Activated CD8-positive, alpha-beta memory T cell treated with anti-CD3 and anti-CD28 coated beads for 36 hours (primary cell): ENCODE results near the gene JMJD1C. TPM values are rescaled to one million over a fixed set of nuclear protein-coding genes. Genes with fewer than 3 reads are reported as not detected.
"Not testable (repeated sequence)": the region's sequence is repeated elsewhere in the genome, so short reads cannot be mapped to it uniquely, and the experiment has no call there.

ENCODE experiments used
- CTCF ChIA-PET: fragments of 350-600 bp; sonication (Branson Sonifier 250); formaldehyde crosslinking; loops from one replicate; lab custom pipeline; 2021; ENCODE audit warnings: antibody characterized with exemption; lab: Charles Lee
- POLR2A ChIA-PET: fragments of 350-600 bp; sonication (Branson Sonifier 250); formaldehyde crosslinking; loops from one replicate; lab custom pipeline; 2021; ENCODE audit warnings: antibody characterized with exemption; lab: Charles Lee
- total RNA-seq, 2 experiments: library from RNA; stranded (reverse); gene quantifications; one replicate each; pipeline ENCODE4 v1.2.3, GENCODE V29; 2021

JMJD1C gene
- total RNA-seq, 2 experiments from 2014 or later = 41.1 to 43.2 TPM

- ChIA-PET CTCF (interaction anchor here (0.6 to 0.7 kb wide), 2 partner anchors 11 to 396 kb away, joined by 3 read pairs; no protein-coding TSS in a partner anchor), POLR2A (no interaction called here)
Observed at GRCh38 chr10:63323701-63324494, 141.9 kb downstream of the JMJD1C start.

- ChIA-PET CTCF (no interaction called here), POLR2A (no interaction called here)
Observed at GRCh38 chr10:63320683-63321082, 145.1 kb downstream of the JMJD1C start.

GRCh38 chr10:63319231-63319630, 146.5 kb downstream of the JMJD1C start:
- POLR2A ChIA-PET = interaction anchor here (0.6 kb wide), 1 partner anchor 543 kb away, joined by 3 read pairs; no protein-coding TSS in a partner anchor
- CTCF ChIA-PET = no interaction called here

- ChIA-PET POLR2A (no interaction called here), CTCF (no interaction called here)
Observed at GRCh38 chr10:63318491-63318890, 147.3 kb downstream of the JMJD1C start.

DNA sequence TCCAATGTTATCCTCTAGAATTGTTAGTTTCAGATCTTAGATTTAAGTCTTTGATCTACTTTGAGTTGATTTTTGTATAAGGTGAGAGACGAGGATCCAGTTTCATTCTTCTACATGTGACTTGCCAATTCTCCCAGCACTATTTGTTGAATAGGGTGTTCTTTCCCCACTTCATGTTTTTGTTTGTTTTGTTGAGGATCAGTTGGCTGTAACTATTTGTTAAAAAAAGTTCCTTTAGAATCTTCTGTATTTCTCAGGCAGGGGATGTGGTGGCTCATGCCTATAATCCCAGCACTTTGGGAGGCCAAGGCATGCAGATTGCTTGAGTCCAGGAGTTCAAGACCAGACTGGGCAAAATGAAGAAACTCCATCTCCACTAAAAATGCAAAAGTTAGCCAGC, 151.8 kb downstream of the JMJD1C start:
- CTCF ChIA-PET = no interaction called here
- POLR2A ChIA-PET = no interaction called here

DNA sequence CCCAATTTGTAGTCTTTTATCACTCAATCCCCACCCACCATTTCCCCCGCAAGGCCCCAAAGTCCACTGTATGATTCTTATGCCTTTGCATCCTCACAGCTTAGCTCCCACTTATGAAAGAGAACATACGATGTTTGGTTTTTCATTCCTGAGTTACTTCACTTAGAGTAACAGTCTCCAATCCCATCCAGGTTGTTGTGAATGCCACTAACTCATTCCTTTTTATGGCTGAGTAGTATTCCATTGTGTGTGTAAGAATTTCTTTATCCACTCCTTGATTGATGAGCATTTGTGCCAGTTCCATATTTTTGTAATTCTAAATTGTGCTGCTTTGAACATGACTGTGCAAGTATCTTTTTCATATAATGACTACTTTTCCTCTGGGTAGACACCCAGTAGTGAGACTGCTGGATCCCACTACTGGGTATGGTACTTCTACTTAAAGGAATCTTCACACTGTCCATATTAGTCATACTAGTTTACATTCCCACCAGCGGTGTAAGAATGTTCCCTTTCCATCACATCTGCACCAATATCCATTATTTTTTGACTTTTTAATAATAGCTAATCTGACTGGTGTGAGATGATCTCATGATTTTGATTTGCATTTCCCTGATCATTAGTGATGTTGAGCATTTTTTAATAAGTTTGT, 152.6 kb downstream of the JMJD1C start:
- ChIA-PET POLR2A (no interaction called here), CTCF (no interaction called here)

GRCh38 chr10:63308628-63309027, 157.1 kb downstream of the JMJD1C start:
- ChIA-PET CTCF (no interaction called here), POLR2A (no interaction called here)

DNA sequence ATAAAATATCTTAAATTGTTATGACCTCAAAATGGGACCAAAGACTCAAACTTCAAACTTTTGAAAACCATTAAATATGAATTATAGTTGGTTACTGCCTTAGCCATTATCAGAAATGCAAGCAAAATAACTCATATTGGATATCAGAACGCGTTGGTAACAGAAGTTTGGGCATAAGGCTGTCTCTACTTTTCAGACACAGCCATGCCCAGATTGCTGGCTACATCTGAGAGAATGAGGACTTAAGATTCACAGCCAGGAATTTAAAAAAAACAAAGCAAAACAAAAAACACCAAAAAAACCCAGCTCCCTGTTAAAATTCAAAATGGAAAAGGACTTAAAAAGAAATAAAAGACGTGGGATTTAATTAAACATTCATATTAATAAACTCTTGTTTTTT, 161.6 kb downstream of the JMJD1C start:
- CTCF ChIA-PET = no interaction called here
- POLR2A ChIA-PET = no interaction called here

DNA sequence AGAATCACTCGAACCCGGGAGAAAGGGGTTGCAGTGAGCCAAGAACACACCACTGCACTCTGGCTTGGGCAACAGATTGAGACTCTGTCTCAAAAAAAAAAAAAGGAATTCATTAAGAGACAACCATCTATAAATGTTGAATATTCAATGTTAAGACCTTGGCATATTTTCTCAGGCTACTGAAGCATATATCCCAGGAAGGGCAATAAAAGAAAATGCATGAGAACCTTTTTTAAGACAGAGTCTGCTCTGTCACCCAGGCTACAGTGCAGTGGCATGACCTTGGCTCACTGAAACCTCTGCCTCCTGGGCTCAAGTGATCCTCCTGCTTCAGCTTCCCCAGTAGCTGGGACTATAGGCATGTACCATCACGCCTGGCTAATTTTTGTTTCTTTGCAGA, 165.0 kb downstream of the JMJD1C start:
- ChIA-PET POLR2A (no interaction called here), CTCF (interaction anchor here (1.1 kb wide), 1 partner anchor 9 kb away, joined by 3 read pairs; no protein-coding TSS in a partner anchor)

- CTCF ChIA-PET = no interaction called here
- POLR2A ChIA-PET = no interaction called here
Observed at GRCh38 chr10:63297941-63298340, 167.8 kb downstream of the JMJD1C start.

DNA sequence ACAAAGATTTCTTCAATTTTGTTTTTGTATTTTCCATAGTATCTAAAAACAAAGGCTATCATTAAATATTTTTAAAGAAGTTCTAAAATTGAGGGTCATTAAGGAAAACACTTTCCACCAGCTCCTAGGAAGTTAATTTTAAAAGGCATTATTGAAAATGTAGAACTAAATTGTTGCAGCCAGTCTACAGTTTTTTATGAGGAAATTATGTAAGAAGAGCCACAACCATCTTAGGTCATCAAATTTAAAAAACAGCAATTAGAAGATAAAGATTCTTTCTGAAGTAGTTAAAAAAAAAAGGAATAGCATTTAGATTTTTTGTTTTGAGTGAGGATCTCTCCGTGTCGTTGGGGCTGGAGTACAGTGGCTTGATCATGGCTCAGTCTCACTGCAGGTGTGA, 171.0 kb downstream of the JMJD1C start:
- ChIA-PET CTCF (no interaction called here), POLR2A (no interaction called here)

DNA sequence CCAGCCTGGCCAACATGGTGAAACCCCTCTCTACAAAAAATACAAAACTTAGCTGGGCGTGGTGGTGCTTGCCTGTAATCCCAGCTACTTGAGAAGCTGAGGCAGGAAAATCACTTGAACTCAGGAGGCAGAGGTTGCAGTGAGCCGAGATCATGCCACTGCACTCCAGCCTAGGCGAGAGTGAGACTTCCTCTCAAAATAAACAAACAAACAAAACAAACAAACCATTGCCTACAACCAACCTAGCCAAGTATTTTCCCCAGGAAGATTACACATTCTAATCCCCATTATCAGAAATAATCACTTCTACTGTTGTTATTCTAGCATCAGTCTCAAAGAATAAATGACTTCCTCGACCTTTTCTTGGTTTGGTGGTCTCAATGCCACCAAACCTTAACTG, 172.9 kb downstream of the JMJD1C start:
- POLR2A ChIA-PET, CTCF ChIA-PET: not testable (repeated sequence)

- CTCF ChIA-PET = no interaction called here
- POLR2A ChIA-PET = no interaction called here
Observed at GRCh38 chr10:63288170-63288569, 177.6 kb downstream of the JMJD1C start.

DNA sequence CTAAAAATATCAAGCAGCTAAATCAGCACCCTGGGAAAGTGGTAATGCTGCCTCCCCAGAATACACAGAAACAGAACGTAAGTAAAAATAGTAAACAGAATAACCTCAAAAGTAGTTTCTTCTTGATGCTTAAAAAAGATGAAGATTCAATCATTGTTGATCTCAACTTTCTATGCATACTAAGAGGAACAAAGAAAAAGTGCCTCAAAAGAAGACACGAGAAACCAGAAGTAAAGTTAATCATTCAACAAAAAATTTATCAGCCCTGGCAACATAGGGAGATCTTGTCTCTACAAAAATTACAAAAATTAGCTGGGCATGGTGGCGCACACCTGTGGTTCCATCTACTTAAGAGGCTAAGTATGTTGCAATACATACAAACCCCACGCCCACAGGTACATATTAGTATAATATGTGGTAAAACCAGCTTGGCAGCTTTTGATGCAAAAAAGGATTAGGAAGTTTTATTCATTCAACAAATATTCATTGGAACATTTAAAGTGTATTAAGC, 179.0 kb downstream of the JMJD1C start:
- ChIA-PET CTCF (no interaction called here), POLR2A (no interaction called here)

GRCh38 chr10:63286340-63286739, 179.4 kb downstream of the JMJD1C start:
- ChIA-PET CTCF (interaction anchor here (0.6 kb wide), 1 partner anchor 169 kb away, joined by 3 read pairs; no protein-coding TSS in a partner anchor), POLR2A (no interaction called here)

GRCh38 chr10:63283901-63284300, 181.9 kb downstream of the JMJD1C start:
- POLR2A ChIA-PET = not testable (repeated sequence)

GRCh38 chr10:63283093-63283492, 182.7 kb downstream of the JMJD1C start:
- ChIA-PET CTCF (no interaction called here), POLR2A (interaction anchor here (0.6 kb wide), 1 partner anchor 16 kb away, joined by 5 read pairs; no protein-coding TSS in a partner anchor)

More at GRCh38 chr10:63283901-63284300, 181.9 kb downstream of the JMJD1C start:
- CTCF ChIA-PET = not testable (repeated sequence)

DNA sequence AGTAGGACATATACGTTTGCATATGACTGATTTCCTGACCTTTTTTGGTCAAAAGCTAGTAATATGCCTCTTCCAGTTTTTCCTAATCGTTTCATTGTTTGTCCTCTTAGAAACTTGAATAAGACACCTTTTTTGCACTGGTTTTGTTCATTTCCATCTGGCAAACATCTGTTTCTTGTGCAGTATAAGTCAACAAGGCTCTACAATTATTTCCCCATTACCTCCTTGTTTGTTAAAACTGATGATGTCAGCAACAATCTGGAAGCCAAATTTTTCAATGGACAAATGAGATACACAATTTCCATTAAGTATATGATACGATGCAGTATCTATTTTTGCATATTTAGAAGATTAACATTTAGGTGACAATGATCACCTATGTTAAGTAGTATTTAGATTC, 183.8 kb downstream of the JMJD1C start:
- ChIA-PET CTCF (no interaction called here), POLR2A (no interaction called here)

- CTCF ChIA-PET = no interaction called here
- POLR2A ChIA-PET = no interaction called here
Observed at GRCh38 chr10:63280386-63280785, 185.4 kb downstream of the JMJD1C start.

- POLR2A ChIA-PET = no interaction called here
- CTCF ChIA-PET = no interaction called here
Observed at GRCh38 chr10:63275094-63275493, 190.7 kb downstream of the JMJD1C start.
